ENCODE measurements around the gene EIF4G3.
"Not testable (repeated sequence)": the region's sequence is repeated elsewhere in the genome, so short reads cannot be mapped to it uniquely, and the experiment has no call there.

DNA sequence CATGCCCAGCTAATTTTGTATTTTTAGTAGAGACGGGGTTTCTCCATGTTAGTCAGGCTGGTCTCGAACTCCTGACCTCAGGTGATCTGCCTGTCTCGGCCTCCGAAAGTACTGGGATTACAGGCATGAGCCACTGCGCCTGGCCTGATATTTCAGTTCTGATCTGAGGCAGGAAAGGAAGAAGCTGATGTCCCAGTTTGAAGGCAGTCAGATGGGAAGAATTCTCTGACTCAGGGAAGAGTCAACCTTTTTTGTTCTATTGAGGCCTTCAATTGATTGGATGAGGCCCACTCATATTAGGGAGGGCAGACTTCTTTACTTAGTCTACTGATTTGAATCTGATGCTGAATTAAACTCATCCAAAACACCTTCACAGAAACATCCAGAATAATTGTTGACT is 24.5 kb upstream of the EIF4G3 start:
- TF ChIP-seq, protein P1, sequence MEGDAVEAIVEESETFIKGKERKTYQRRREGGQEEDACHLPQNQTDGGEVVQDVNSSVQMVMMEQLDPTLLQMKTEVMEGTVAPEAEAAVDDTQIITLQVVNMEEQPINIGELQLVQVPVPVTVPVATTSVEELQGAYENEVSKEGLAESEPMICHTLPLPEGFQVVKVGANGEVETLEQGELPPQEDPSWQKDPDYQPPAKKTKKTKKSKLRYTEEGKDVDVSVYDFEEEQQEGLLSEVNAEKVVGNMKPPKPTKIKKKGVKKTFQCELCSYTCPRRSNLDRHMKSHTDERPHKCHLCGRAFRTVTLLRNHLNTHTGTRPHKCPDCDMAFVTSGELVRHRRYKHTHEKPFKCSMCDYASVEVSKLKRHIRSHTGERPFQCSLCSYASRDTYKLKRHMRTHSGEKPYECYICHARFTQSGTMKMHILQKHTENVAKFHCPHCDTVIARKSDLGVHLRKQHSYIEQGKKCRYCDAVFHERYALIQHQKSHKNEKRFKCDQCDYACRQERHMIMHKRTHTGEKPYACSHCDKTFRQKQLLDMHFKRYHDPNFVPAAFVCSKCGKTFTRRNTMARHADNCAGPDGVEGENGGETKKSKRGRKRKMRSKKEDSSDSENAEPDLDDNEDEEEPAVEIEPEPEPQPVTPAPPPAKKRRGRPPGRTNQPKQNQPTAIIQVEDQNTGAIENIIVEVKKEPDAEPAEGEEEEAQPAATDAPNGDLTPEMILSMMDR (conservative IDR thresholded peaks at IDR 0.05 in 1 of 2, IDR thresholded peaks at IDR 0.05 in 1 of 2; ENCODE audit: low read depth in 1 of 2, low read length in 2 of 2) = not testable (repeated sequence)
- TF ChIP-seq EZH2 (IDR thresholded peaks at IDR 0.05; ENCODE audit: low read length, missing control alignments) = not testable (repeated sequence)
